HepG2 (cell line): ENCODE data around the gene ABCD4. TPM values are rescaled to one million over a fixed set of nuclear protein-coding genes. Genes with fewer than 3 reads are reported as not detected.

ENCODE experiments used
- ATAC-seq: fragments of 200-7000 bp; cut with Tn5 transposase; 3 replicates; pipeline ENCODE4 v1.9.1; 2020; ENCODE audit warnings: mild to moderate bottlenecking, moderate library complexity
- BruUV-seq: library from RNA; stranded (reverse); fragments of 400-500 nt; replicated peaks from 2 replicates; lab custom pipeline; 2021; lab: Mats Ljungman, UMichigan
- CTCF ChIA-PET: fragments of 300-600 bp; formaldehyde crosslinking; extraction: SDS; loops from one replicate; lab custom pipeline; 2021; ENCODE audit warnings: low total read pairs, inconsistent platforms, low intra/inter-chr PET ratio; lab: Yijun Ruan, JAX
- POLR2A ChIA-PET: fragments of 350-600 bp; sonication (Branson Sonifier 250); formaldehyde crosslinking; loops from one replicate; lab custom pipeline; 2020; ENCODE audit warnings: antibody characterized with exemption, inconsistent platforms; lab: Yijun Ruan, JAX
- DNase-seq: peaks from one replicate; pipeline ENCODE4 v3.0.0-alpha.2; 2015; ENCODE audit warnings: low spot score
- FAIRE-seq: peaks from 3 replicates; lab custom pipeline; 2011; peaks lifted over from hg19 to GRCh38; lab: Jason Lieb, UNC
- H2AFZ ChIP-seq: one replicate; pipeline ENCODE4 v1.6.1; 2011; ENCODE audit warnings: low read length, inconsistent platforms
- H3K27ac ChIP-seq: fragments of 300-600 bp; 3 replicates; pipeline ENCODE4 v1.8.0; 2011; ENCODE audit warnings: mixed run types, mild to moderate bottlenecking, mixed read lengths, low read length, inconsistent platforms; ENCODE audit not compliant: insufficient read depth; ENCODE audit errors: extremely low read length
- H3K27me3 ChIP-seq, 2 experiments: fragments of 200-600 bp in 1 of 2; 2 replicates in 1 of 2; 3 replicates in 1 of 2; pipeline versions ENCODE4 v1.6.0 to v1.8.0; 2011; ENCODE audit warnings: low read length in 2 of 2, mild to moderate bottlenecking in 2 of 2, moderate library complexity in 2 of 2, inconsistent platforms in 1 of 2; ENCODE audit not compliant: insufficient read depth in 2 of 2, control insufficient read depth in 1 of 2
- H3K36me3 ChIP-seq, 2 experiments: fragments of 200-600 bp in 1 of 2; replicated peaks in 1 of 2; 2 replicates in 1 of 2; 3 replicates in 1 of 2; pipeline versions ENCODE4 v1.5.1 to v1.8.0; 2011; ENCODE audit warnings: low read length in 2 of 2, inconsistent platforms in 1 of 2; ENCODE audit not compliant: insufficient read depth in 2 of 2, control insufficient read depth in 1 of 2
- H3K4me1 ChIP-seq: 2 replicates; pipeline ENCODE4 v1.5.1; 2012; ENCODE audit warnings: low read length, inconsistent platforms; ENCODE audit not compliant: insufficient read depth
- H3K4me2 ChIP-seq: 2 replicates; pipeline ENCODE4 v1.6.0; 2011; ENCODE audit warnings: low read depth, low read length, inconsistent platforms
- H3K4me3 ChIP-seq, 3 experiments: fragments of 200-600 bp in 1 of 3; sonication (generic), shearing (Covaris generic) in 1 of 3; replicated peaks in 1 of 3; 2 replicates each; pipeline ENCODE4 v1.5.1; 2011 to 2016; ENCODE audit warnings: low read length in 3 of 3, inconsistent platforms in 2 of 3, low read depth in 2 of 3, mild to moderate bottlenecking in 2 of 3, control low read depth in 1 of 3, mixed read lengths in 1 of 3; ENCODE audit not compliant: insufficient read depth in 1 of 3
- H3K79me2 ChIP-seq: one replicate; pipeline ENCODE4 v1.6.1; 2011; ENCODE audit warnings: low read length, inconsistent platforms; ENCODE audit not compliant: insufficient read depth
- H3K9ac ChIP-seq: 2 replicates; pipeline ENCODE4 v1.6.0; 2011; ENCODE audit warnings: mild to moderate bottlenecking, low read depth, low read length, inconsistent platforms; ENCODE audit not compliant: insufficient read depth
- H3K9me3 ChIP-seq: 2 replicates; pipeline ENCODE4 v1.5.1; 2012; ENCODE audit warnings: mild to moderate bottlenecking, low read length
- H4K20me1 ChIP-seq: 2 replicates; pipeline ENCODE4 v1.6.0; 2011; ENCODE audit warnings: inconsistent platforms, mild to moderate bottlenecking, low read length, moderate library complexity; ENCODE audit not compliant: insufficient read depth
- HMG20A ChIP-seq: IDR thresholded peaks from 2 replicates; pipeline ENCODE4 v1.6.1; 2016; ENCODE audit warnings: borderline replicate concordance
- HOXA9 ChIP-seq: sonication (generic); formaldehyde crosslinking; IDR thresholded peaks from 2 replicates; pipeline ENCODE4 v1.8.1; 2022; ENCODE audit warnings: missing genetic modification reagents, mild to moderate bottlenecking, moderate library complexity, borderline replicate concordance
- NAIF1 ChIP-seq: sonication (generic); formaldehyde crosslinking; IDR thresholded peaks from 2 replicates; pipeline ENCODE4 v1.5.0; 2020; ENCODE audit warnings: mild to moderate bottlenecking, missing genetic modification reagents, borderline replicate concordance
- POGZ ChIP-seq: sonication (generic); formaldehyde crosslinking; IDR thresholded peaks from 2 replicates; pipeline ENCODE4 v1.4.0; 2020; ENCODE audit warnings: mild to moderate bottlenecking, missing genetic modification reagents
- POLR2G ChIP-seq: fragments of 200-400 bp; formaldehyde crosslinking; IDR thresholded peaks from 2 replicates; pipeline ENCODE4 v1.6.1; 2018; ENCODE audit warnings: mild to moderate bottlenecking, low read depth, low read length, moderate library complexity
- RFXANK ChIP-seq: IDR thresholded peaks from 2 replicates; pipeline ENCODE4 v1.6.1; 2016
- SOX5 ChIP-seq: IDR thresholded peaks from 2 replicates; pipeline ENCODE4 v1.6.1; 2016; ENCODE audit warnings: borderline replicate concordance
- TSC22D2 ChIP-seq: sonication (generic); formaldehyde crosslinking; IDR thresholded peaks from 2 replicates; pipeline ENCODE4 v1.5.1; 2020; ENCODE audit warnings: missing genetic modification reagents, mild to moderate bottlenecking, borderline replicate concordance
- ZNF350 ChIP-seq: sonication (generic); formaldehyde crosslinking; IDR thresholded peaks from 2 replicates; pipeline ENCODE4 v1.4.0; 2020; ENCODE audit warnings: mild to moderate bottlenecking, low read depth, missing genetic modification reagents, borderline replicate concordance
- ZNF432 ChIP-seq: sonication (generic); formaldehyde crosslinking; IDR thresholded peaks from 2 replicates; pipeline ENCODE4 v1.5.0; 2020; ENCODE audit warnings: missing genetic modification reagents, mild to moderate bottlenecking, borderline replicate concordance
- ZNF510 ChIP-seq: sonication (generic); formaldehyde crosslinking; IDR thresholded peaks from 2 replicates; pipeline ENCODE4 v1.4.0; 2020; ENCODE audit warnings: low read depth, mild to moderate bottlenecking, missing genetic modification reagents
- ZNF552 ChIP-seq: sonication (generic); formaldehyde crosslinking; IDR thresholded peaks from 2 replicates; pipeline ENCODE4 v1.9.0; 2022; ENCODE audit warnings: missing genetic modification reagents, mild to moderate bottlenecking, borderline replicate concordance
- ZSCAN9 ChIP-seq: IDR thresholded peaks from 2 replicates; pipeline ENCODE4 v1.6.1; 2016; ENCODE audit warnings: borderline replicate concordance
- WGBS: methylation state at CpG from one replicate; pipeline ENCODE4 v1.1.6; 2017; ENCODE audit warnings: low lambda C conversion rate; 5-methylcytosine and 5-hydroxymethylcytosine counted together
- in situ Hi-C: cut with HindIII; loops from 2 replicates; pipeline ENCODE4 v1.10.0; 2017; ENCODE audit warnings: low pct_unique_long_range_greater_than_20kb; ENCODE audit not compliant: extremely low pct_ligation_motif_present
- intact Hi-C: fragments of 100-400 bp; cut with micrococcal nuclease; formaldehyde crosslinking; loops from one replicate; pipeline ENCODE4 v1.10.0; 2022; ENCODE audit not compliant: unreplicated experiment
- polyA plus RNA-seq, 8 experiments: library from polyadenylated mRNA; depleted of rRNA in 3 of 8; stranded (reverse) in 7 of 8; unstranded in 1 of 8; fragments of >200 nt; fragmentation: Illumina TruSeq in 4 of 8; extraction: Trizol in 4 of 8; gene quantifications; 2 replicates each; pipeline versions ENCODE4 v1.2.1 to v1.2.3, GENCODE V29; 2011 to 2016; ENCODE audit warnings: low read depth in 4 of 8, missing spikeins in 1 of 8, mixed read lengths in 1 of 8; ENCODE audit not compliant: insufficient read depth in 1 of 8
- total RNA-seq, 5 experiments: library from RNA; depleted of rRNA; stranded (reverse); fragments of >200 nt; fragmentation: Illumina TruSeq; extraction: Trizol; gene quantifications; 2 replicates each; pipeline ENCODE4 v1.2.3, GENCODE V29; 2016; ENCODE audit warnings: low read depth in 1 of 5
- TF ChIP-seq, protein P1 (sequence below): sonication (generic); formaldehyde crosslinking; IDR thresholded peaks from 2 replicates; pipeline ENCODE4 v1.4.0; 2020; ENCODE audit warnings: missing genetic modification reagents
- TF ChIP-seq, protein P2 (sequence below): IDR thresholded peaks from 2 replicates; pipeline ENCODE4 v1.6.1; 2016; ENCODE audit warnings: mild to moderate bottlenecking
- TF ChIP-seq, protein P3 (sequence below): sonication (generic); formaldehyde crosslinking; IDR thresholded peaks from 2 replicates; pipeline ENCODE4 v1.4.0; 2020; ENCODE audit warnings: low read depth, missing genetic modification reagents

ABCD4 gene
- total and polyA plus RNA-seq, 2 of the 13 experiments (the other 11 are each of a cell fraction or from before 2014, with no cell fraction given) = 47.5 to 50.5 TPM

DNA sequence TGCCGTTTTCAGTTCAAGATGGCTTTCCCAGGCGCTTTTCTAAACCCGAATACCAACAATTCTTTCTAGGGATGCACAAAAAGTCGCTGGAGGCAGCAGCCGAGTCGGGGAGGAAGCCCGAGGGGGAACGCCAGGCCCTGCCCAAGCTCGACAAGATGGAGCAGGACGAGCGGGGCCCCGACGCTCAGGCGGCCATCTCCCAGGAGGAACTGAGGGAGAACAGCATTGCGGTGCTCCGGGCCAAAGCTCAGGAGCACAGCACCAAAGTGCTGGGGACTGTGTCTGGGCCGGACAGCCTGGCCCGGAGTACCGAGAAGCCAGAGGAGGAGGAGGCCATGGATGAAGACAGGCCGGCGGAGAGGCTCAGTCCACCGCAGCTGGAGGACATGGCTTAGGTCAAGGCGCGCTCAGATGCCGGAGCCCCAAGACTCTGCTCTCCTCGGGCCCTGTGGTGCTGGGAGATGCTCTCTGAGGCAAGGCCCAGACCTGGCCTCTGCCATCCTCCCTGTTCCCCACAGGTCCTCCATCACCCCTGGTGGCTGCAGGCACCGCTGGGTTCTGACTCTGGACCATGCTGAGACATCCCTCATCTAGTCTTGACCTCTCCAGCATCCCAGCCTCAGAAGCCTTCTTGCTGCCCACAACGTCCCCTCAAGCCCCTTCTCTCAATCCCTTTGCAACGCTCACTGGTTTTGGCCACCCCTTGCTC is 42.1 kb downstream of the ABCD4 start:
- H2AFZ ChIP-seq = no peak overlapping the region
- 51% methylated on average over 21 of the region's 29 CpGs for WGBS
- DNase-seq (no peak), ATAC-seq (0 out of 3 replicates have a peak, but pooled peaks have one; percentile 8), FAIRE-seq (no peak)
- H3K4me1 ChIP-seq = peaks cover 19% of the 10 kb centered on the region
- no peak overlapping the region for H3K27ac ChIP-seq
- H3K79me2 ChIP-seq = no peaks in the 10 kb centered on the region
- H3K4me2 ChIP-seq = no peak overlapping the region
- intact Hi-C loops = no loop called here
- BruUV-seq = no TSS peak
- CTCF ChIA-PET = no interaction called here
- in situ Hi-C loops = no loop called here
- POLR2A ChIA-PET = no interaction called here
- H3K9ac ChIP-seq = no peak overlapping the region
- H3K4me3 ChIP-seq = no peak overlapping the region
- H4K20me1 ChIP-seq = no peaks in the 10 kb centered on the region
- H3K27me3 ChIP-seq = peaks cover 9 to 61% of the 10 kb centered on the region in 2 experiments; a peak in 4 of 5 replicates
- H3K9me3 ChIP-seq = no peaks in the 10 kb centered on the region
- no peaks in the 10 kb centered on the region for H3K36me3 ChIP-seq
- no peak for TF ChIP-seq ZNF350 (CRISPR knock-in tag)
- no peak for TF ChIP-seq ZNF510 (CRISPR knock-in tag)
- TF ChIP-seq, protein P1, sequence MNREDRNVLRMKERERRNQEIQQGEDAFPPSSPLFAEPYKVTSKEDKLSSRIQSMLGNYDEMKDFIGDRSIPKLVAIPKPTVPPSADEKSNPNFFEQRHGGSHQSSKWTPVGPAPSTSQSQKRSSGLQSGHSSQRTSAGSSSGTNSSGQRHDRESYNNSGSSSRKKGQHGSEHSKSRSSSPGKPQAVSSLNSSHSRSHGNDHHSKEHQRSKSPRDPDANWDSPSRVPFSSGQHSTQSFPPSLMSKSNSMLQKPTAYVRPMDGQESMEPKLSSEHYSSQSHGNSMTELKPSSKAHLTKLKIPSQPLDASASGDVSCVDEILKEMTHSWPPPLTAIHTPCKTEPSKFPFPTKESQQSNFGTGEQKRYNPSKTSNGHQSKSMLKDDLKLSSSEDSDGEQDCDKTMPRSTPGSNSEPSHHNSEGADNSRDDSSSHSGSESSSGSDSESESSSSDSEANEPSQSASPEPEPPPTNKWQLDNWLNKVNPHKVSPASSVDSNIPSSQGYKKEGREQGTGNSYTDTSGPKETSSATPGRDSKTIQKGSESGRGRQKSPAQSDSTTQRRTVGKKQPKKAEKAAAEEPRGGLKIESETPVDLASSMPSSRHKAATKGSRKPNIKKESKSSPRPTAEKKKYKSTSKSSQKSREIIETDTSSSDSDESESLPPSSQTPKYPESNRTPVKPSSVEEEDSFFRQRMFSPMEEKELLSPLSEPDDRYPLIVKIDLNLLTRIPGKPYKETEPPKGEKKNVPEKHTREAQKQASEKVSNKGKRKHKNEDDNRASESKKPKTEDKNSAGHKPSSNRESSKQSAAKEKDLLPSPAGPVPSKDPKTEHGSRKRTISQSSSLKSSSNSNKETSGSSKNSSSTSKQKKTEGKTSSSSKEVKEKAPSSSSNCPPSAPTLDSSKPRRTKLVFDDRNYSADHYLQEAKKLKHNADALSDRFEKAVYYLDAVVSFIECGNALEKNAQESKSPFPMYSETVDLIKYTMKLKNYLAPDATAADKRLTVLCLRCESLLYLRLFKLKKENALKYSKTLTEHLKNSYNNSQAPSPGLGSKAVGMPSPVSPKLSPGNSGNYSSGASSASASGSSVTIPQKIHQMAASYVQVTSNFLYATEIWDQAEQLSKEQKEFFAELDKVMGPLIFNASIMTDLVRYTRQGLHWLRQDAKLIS (CRISPR knock-in tag) = no peak
- TF ChIP-seq, protein P2, sequence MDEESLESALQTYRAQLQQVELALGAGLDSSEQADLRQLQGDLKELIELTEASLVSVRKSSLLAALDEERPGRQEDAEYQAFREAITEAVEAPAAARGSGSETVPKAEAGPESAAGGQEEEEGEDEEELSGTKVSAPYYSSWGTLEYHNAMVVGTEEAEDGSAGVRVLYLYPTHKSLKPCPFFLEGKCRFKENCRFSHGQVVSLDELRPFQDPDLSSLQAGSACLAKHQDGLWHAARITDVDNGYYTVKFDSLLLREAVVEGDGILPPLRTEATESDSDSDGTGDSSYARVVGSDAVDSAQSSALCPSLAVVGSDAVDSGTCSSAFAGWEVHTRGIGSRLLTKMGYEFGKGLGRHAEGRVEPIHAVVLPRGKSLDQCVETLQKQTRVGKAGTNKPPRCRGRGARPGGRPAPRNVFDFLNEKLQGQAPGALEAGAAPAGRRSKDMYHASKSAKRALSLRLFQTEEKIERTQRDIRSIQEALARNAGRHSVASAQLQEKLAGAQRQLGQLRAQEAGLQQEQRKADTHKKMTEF (CRISPR knock-in tag) = no peak
- no peak for TF ChIP-seq NAIF1 (CRISPR knock-in tag)
- TF ChIP-seq ZSCAN9 = no peak
- TF ChIP-seq, protein P3, sequence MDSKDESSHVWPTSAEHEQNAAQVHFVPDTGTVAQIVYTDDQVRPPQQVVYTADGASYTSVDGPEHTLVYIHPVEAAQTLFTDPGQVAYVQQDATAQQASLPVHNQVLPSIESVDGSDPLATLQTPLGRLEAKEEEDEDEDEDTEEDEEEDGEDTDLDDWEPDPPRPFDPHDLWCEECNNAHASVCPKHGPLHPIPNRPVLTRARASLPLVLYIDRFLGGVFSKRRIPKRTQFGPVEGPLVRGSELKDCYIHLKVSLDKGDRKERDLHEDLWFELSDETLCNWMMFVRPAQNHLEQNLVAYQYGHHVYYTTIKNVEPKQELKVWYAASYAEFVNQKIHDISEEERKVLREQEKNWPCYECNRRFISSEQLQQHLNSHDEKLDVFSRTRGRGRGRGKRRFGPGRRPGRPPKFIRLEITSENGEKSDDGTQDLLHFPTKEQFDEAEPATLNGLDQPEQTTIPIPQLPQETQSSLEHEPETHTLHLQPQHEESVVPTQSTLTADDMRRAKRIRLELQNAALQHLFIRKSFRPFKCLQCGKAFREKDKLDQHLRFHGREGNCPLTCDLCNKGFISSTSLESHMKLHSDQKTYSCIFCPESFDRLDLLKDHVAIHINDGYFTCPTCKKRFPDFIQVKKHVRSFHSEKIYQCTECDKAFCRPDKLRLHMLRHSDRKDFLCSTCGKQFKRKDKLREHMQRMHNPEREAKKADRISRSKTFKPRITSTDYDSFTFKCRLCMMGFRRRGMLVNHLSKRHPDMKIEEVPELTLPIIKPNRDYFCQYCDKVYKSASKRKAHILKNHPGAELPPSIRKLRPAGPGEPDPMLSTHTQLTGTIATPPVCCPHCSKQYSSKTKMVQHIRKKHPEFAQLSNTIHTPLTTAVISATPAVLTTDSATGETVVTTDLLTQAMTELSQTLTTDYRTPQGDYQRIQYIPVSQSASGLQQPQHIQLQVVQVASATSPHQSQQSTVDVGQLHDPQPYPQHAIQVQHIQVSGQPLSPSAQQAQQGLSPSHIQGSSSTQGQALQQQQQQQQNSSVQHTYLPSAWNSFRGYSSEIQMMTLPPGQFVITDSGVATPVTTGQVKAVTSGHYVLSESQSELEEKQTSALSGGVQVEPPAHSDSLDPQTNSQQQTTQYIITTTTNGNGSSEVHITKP (CRISPR knock-in tag) = no peak
- TF ChIP-seq ZNF552 (CRISPR knock-in tag) = no peak
- no peak for TF ChIP-seq HOXA9 (CRISPR knock-in tag)
- no peak for TF ChIP-seq TSC22D2 (CRISPR knock-in tag)
- no peak for TF ChIP-seq POGZ (CRISPR knock-in tag)
- TF ChIP-seq HMG20A (CRISPR knock-in tag) = no peak
- no peak for TF ChIP-seq RFXANK (CRISPR knock-in tag)
- no peak for TF ChIP-seq POLR2G
- no peak for TF ChIP-seq SOX5 (CRISPR knock-in tag)
- TF ChIP-seq ZNF432 (CRISPR knock-in tag) = no peak
